Activated CD4-positive, alpha-beta memory T cell treated with anti-CD3 and anti-CD28 coated beads, Interleukin-2, amount 10 ng/mL, durations not matched to agents 7 days and 5 days (primary cell): ENCODE measurements around the gene C10orf71. TPM values are rescaled to one million over a fixed set of nuclear protein-coding genes. Genes with fewer than 3 reads are reported as not detected.

Source experiments
- CTCF ChIA-PET: fragments of 350-600 bp; sonication (Branson Sonifier 250); formaldehyde crosslinking; loops from one replicate; lab custom pipeline; 2021; ENCODE audit warnings: antibody characterized with exemption, inconsistent platforms; lab: Charles Lee
- POLR2A ChIA-PET: fragments of 350-600 bp; sonication (Branson Sonifier 250); formaldehyde crosslinking; loops from one replicate; lab custom pipeline; 2021; ENCODE audit warnings: antibody characterized with exemption; lab: Charles Lee
- DNase-seq: peaks from one replicate; pipeline ENCODE4 v3.0.0-alpha.2; 2020
- H3K27ac Mint-ChIP-seq: one replicate; pipeline ENCODE4 v1.8.0; 2021; ENCODE audit warnings: mild to moderate bottlenecking, mixed read lengths
- H3K27me3 Mint-ChIP-seq: one replicate; pipeline ENCODE4 v1.8.0; 2021; ENCODE audit warnings: mixed read lengths
- H3K36me3 Mint-ChIP-seq: one replicate; pipeline ENCODE4 v1.8.0; 2021; ENCODE audit warnings: low read depth, mixed read lengths
- H3K4me1 Mint-ChIP-seq: one replicate; pipeline ENCODE4 v1.8.0; 2021; ENCODE audit warnings: mixed read lengths
- H3K4me3 Mint-ChIP-seq: one replicate; pipeline ENCODE4 v1.8.0; 2021; ENCODE audit warnings: mild to moderate bottlenecking, mixed read lengths
- H3K9me3 Mint-ChIP-seq: one replicate; pipeline ENCODE4 v1.8.0; 2021; ENCODE audit warnings: mixed read lengths
- total RNA-seq, 2 experiments: library from RNA; stranded (reverse); gene quantifications; one replicate each; pipeline ENCODE4 v1.2.3, GENCODE V29; 2021

C10orf71 gene
- total RNA-seq, 2 experiments from 2014 or later: not detected

- Mint-ChIP-seq H3K4me3 (no peak overlapping the region), H3K9me3 (peaks cover 3% of the 10 kb centered on the region), H3K4me1 (no peaks in the 10 kb centered on the region), H3K36me3 (no peaks in the 10 kb centered on the region), H3K27me3 (peaks cover 4% of the 10 kb centered on the region), H3K27ac (no peak overlapping the region)
- no peak for DNase-seq
- POLR2A ChIA-PET: no interaction called here
- CTCF ChIA-PET: no interaction called here
Observed at GRCh38 chr10:49350138-49350537, 51.2 kb downstream of the C10orf71 start.

GRCh38 chr10:49350846-49351532, 52.0 kb downstream of the C10orf71 start:
- Mint-ChIP-seq H3K27ac (no peak overlapping the region), H3K4me1 (peaks cover under 1% of the 10 kb centered on the region), H3K4me3 (no peak overlapping the region), H3K9me3 (peaks cover 4% of the 10 kb centered on the region), H3K36me3 (no peaks in the 10 kb centered on the region), H3K27me3 (peaks cover 2% of the 10 kb centered on the region)
- ChIA-PET POLR2A (no interaction called here), CTCF (no interaction called here)
- no peak for DNase-seq

- no peak overlapping the region for H3K4me3 Mint-ChIP-seq
- POLR2A ChIA-PET: no interaction called here
- no peak for DNase-seq
- CTCF ChIA-PET: interaction anchor here (0.6 kb wide), 1 partner anchor 10 kb away, joined by 3 read pairs; no protein-coding TSS in a partner anchor
- no peak overlapping the region for H3K27ac Mint-ChIP-seq
- no peaks in the 10 kb centered on the region for H3K36me3 Mint-ChIP-seq
- peaks cover 3% of the 10 kb centered on the region for H3K27me3 Mint-ChIP-seq
- peaks cover 5% of the 10 kb centered on the region for H3K9me3 Mint-ChIP-seq
- H3K4me1 Mint-ChIP-seq: peaks cover 3% of the 10 kb centered on the region
Observed at GRCh38 chr10:49351669-49352068, 52.7 kb downstream of the C10orf71 start.

- no peak for DNase-seq
- peaks cover 5% of the 10 kb centered on the region for H3K9me3 Mint-ChIP-seq
- CTCF ChIA-PET: no interaction called here
Observed at GRCh38 chr10:49352323-49352722, 53.4 kb downstream of the C10orf71 start.

GRCh38 chr10:49353026-49353894, 54.3 kb downstream of the C10orf71 start:
- Mint-ChIP-seq H3K27ac (no peak overlapping the region), H3K36me3 (no peaks in the 10 kb centered on the region), H3K9me3 (peaks cover 5% of the 10 kb centered on the region), H3K4me1 (peaks cover 6% of the 10 kb centered on the region), H3K4me3 (no peak overlapping the region), H3K27me3 (peaks cover 3% of the 10 kb centered on the region)
- POLR2A ChIA-PET: no interaction called here
- no peak for DNase-seq
- CTCF ChIA-PET: no interaction called here

More at GRCh38 chr10:49352323-49352722, 53.4 kb downstream of the C10orf71 start:
- Mint-ChIP-seq H3K4me3 (no peak overlapping the region), H3K27ac (no peak overlapping the region), H3K4me1 (peaks cover 6% of the 10 kb centered on the region), H3K36me3 (no peaks in the 10 kb centered on the region), H3K27me3 (peaks cover 3% of the 10 kb centered on the region)
- POLR2A ChIA-PET: no interaction called here

GRCh38 chr10:49353895-49354566, 55.1 kb downstream of the C10orf71 start:
- ChIA-PET POLR2A (no interaction called here), CTCF (no interaction called here)
- Mint-ChIP-seq H3K36me3 (no peaks in the 10 kb centered on the region), H3K27ac (no peak overlapping the region), H3K4me3 (no peak overlapping the region), H3K9me3 (peaks cover 5% of the 10 kb centered on the region), H3K4me1 (peaks cover 6% of the 10 kb centered on the region), H3K27me3 (peaks cover 3% of the 10 kb centered on the region)
- DNase-seq: no peak

- Mint-ChIP-seq H3K4me1 (peaks cover 6% of the 10 kb centered on the region), H3K27ac (no peak overlapping the region), H3K9me3 (peaks cover 5% of the 10 kb centered on the region), H3K4me3 (no peak overlapping the region), H3K36me3 (no peaks in the 10 kb centered on the region), H3K27me3 (peaks cover 3% of the 10 kb centered on the region)
- no peak for DNase-seq
- ChIA-PET POLR2A (no interaction called here), CTCF (no interaction called here)
Observed at GRCh38 chr10:49354593-49354992, 55.6 kb downstream of the C10orf71 start.

DNA sequence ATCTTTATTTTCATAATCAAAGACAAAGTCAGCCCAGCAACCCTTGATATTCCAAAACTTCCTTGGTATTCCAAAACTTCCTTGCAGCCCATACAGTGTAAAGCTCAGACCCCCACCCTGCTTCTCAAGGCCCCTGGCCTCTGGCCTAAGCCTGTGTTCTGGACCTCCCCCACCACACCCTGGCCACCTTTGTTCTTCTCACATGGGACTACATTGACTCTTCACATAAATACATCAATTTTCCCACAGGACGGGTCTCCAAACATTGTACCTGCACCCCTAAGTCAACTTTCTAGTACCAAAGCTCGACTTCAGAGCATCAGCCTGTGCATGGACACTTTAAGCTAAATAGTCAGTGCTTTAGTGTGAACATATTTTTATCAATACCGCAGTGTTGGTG, 56.3 kb downstream of the C10orf71 start:
- peaks cover 3% of the 10 kb centered on the region for H3K27me3 Mint-ChIP-seq
- no peak overlapping the region for H3K27ac Mint-ChIP-seq
- peaks cover 3% of the 10 kb centered on the region for H3K9me3 Mint-ChIP-seq
- H3K36me3 Mint-ChIP-seq: no peaks in the 10 kb centered on the region
- no peak for DNase-seq
- ChIA-PET POLR2A (no interaction called here), CTCF (no interaction called here)
- H3K4me1 Mint-ChIP-seq: peaks cover 6% of the 10 kb centered on the region
- no peak overlapping the region for H3K4me3 Mint-ChIP-seq

- Mint-ChIP-seq H3K36me3 (no peaks in the 10 kb centered on the region), H3K27me3 (peaks cover 3% of the 10 kb centered on the region), H3K4me3 (no peak overlapping the region), H3K4me1 (peaks cover 6% of the 10 kb centered on the region), H3K9me3 (peaks cover 2% of the 10 kb centered on the region), H3K27ac (no peak overlapping the region)
- ChIA-PET POLR2A (no interaction called here), CTCF (no interaction called here)
- DNase-seq: no peak
Observed at GRCh38 chr10:49356181-49356580, 57.2 kb downstream of the C10orf71 start.

DNA sequence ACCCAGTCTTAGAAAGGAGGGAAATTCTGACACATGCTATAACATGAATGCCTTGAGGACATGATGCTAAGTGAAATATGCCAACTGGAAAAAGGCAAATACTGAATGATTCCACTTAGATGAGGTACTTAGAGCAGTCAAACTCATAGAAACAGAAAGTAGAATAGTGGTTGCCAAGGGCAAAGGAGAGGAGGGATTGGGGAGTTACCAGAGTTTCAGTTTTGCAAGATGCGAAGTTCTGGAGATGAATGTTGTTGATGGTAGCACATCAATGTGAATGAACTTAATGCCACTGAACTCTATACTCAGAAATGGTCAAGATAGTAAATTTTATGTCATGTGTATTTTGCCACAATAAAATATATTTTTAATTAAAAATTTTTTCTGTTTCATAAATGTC, 58.0 kb downstream of the C10orf71 start:
- Mint-ChIP-seq H3K27me3 (peaks cover 3% of the 10 kb centered on the region), H3K27ac (no peak overlapping the region), H3K9me3 (peaks cover 2% of the 10 kb centered on the region), H3K4me1 (peaks cover 6% of the 10 kb centered on the region), H3K4me3 (no peak overlapping the region), H3K36me3 (no peaks in the 10 kb centered on the region)
- CTCF ChIA-PET: no interaction called here
- POLR2A ChIA-PET: no interaction called here
- no peak for DNase-seq

- Mint-ChIP-seq H3K4me1 (peaks cover 6% of the 10 kb centered on the region), H3K27ac (no peak overlapping the region), H3K9me3 (peaks cover 2% of the 10 kb centered on the region), H3K36me3 (no peaks in the 10 kb centered on the region), H3K4me3 (no peak overlapping the region), H3K27me3 (peaks cover 3% of the 10 kb centered on the region)
- POLR2A ChIA-PET: no interaction called here
- DNase-seq: no peak
- CTCF ChIA-PET: no interaction called here
Observed at GRCh38 chr10:49357910-49358309, 58.9 kb downstream of the C10orf71 start.

DNA sequence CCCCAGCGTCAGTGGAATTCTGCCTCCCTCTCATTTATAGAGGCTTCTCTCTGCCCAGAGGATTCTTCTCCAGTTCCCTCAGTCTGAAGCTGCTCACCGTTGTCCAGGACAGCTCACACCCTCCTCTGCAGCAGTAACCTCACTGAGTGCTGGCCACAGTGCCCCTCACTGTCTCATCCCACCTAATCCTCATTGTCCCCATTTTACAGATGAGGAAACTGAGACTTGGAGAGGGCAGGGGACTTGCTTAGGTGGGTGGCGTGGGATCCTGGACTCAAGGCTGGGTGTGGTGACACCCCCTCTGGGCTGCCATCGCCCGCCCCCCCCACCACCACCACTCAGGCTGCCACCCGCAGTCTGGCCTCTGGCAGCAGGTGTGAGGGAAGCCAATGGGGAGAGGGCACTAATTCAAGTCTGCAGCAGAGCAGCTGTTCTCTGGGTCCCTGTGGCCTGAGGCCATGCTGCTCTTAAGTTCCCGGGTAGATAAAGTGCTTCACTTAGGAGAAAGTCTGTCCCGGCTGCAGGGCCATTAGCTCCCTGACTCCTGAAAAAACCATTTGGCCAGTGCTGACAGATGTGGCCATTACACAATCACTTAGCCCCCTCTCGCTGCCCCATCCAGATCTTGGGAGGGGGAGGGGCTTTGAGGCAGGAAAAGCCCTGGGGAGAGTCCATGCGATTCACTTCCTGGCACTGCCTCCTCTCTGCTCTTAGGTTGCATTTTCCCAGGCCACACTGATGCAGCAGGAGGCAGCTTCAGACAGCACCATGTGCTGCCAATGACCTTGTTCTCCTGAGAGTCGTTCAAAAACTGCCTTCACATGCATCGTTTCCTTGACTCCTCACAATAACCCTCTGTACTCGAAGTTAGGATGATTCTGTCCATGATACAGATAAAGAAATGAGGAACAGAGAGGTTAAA, 60.6 kb downstream of the C10orf71 start:
- Mint-ChIP-seq H3K27me3 (peaks cover 3% of the 10 kb centered on the region), H3K9me3 (peaks cover 2% of the 10 kb centered on the region), H3K36me3 (no peaks in the 10 kb centered on the region), H3K4me3 (no peak overlapping the region), H3K27ac (no peak overlapping the region), H3K4me1 (peaks cover 6% of the 10 kb centered on the region)
- CTCF ChIA-PET: interaction anchor here (1.2 kb wide), 1 partner anchor 30 kb away, joined by 3 read pairs; no protein-coding TSS in a partner anchor
- no peak for DNase-seq
- POLR2A ChIA-PET: no interaction called here
